GM19397 (cell line): ENCODE measurements around the gene FBXL14.

Experiments used
- ATAC-seq: cut with Tn5 transposase; IDR thresholded peaks from one replicate; pipeline ENCODE4 v1.9.1; 2021; ENCODE audit warnings: mild to moderate bottlenecking, moderate library complexity; ENCODE audit not compliant: unreplicated experiment

The FBXL14 gene

GRCh38 chr12:1517734-1518525 lies 76.5 kb downstream of the FBXL14 start:
- ATAC-seq: no peak

- ATAC-seq: no peak
Observed at GRCh38 chr12:1517007-1517406, 77.4 kb downstream of the FBXL14 start.
